BE2C (cell line): ENCODE measurements around the gene C16orf92.

Experiments used
- DNase-seq: peaks from one replicate; pipeline ENCODE4 v3.0.0-alpha.2; 2020
- H3K27me3 ChIP-seq: fragments of 250-450 bp; sonication (Bioruptor Pico); 2 replicates; pipeline ENCODE4 v1.5.1; 2020; ENCODE audit warnings: mild to moderate bottlenecking
- H3K36me3 ChIP-seq: fragments of 250-450 bp; sonication (Bioruptor Pico); 2 replicates; pipeline ENCODE4 v1.5.1; 2020; ENCODE audit warnings: mild to moderate bottlenecking
- H3K4me1 ChIP-seq: fragments of 250-450 bp; sonication (Bioruptor Pico); 2 replicates; pipeline ENCODE4 v1.5.1; 2020
- H3K4me3 ChIP-seq: 2 replicates; pipeline ENCODE4 v1.5.1; 2011; ENCODE audit warnings: low read depth, low read length
- H3K9me3 ChIP-seq: fragments of 250-450 bp; sonication (Bioruptor Pico); 2 replicates; pipeline ENCODE4 v1.5.1; 2020
- TF ChIP-seq, protein P1 (sequence below): IDR thresholded peaks from 2 replicates; pipeline ENCODE4 v1.5.1; 2012; ENCODE audit warnings: mild to moderate bottlenecking, low read depth, low read length

C16orf92 gene

DNA sequence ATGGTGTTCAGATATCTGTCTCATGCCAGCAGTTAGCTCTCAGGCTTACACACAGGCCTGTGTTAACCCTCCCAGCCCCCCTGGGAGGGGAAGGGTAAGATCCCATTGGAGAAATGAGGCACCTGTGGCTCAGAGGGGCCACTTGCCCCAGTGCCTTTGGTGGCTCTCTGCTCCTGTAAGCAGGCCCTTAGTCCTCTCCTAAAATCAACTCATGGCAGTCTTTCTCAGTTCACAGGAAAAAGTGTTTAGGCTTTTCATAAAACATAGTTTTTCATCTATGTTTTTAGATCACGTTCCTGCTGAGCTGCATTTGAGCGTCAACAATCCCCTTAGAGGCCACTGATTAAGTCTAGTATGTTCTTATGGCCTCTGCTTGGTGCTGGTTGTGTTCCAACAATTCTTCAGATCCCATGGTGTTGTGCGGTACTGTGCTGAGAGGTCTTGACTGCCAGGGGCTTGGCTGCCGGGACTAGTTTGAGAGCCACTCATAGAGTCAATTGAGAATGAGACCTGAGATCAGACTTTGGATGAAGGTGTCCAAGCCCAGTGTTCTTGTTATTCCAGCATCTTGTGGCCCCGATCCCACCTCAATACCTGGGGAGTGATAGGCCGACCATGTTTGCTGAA, 38.7 kb upstream of the C16orf92 start:
- no peak for DNase-seq
- H3K9me3 ChIP-seq, result no peaks in the 10 kb centered on the region
- H3K4me1 ChIP-seq, result no peaks in the 10 kb centered on the region
- H3K4me3 ChIP-seq, result no peak overlapping the region
- TF ChIP-seq, protein P1, sequence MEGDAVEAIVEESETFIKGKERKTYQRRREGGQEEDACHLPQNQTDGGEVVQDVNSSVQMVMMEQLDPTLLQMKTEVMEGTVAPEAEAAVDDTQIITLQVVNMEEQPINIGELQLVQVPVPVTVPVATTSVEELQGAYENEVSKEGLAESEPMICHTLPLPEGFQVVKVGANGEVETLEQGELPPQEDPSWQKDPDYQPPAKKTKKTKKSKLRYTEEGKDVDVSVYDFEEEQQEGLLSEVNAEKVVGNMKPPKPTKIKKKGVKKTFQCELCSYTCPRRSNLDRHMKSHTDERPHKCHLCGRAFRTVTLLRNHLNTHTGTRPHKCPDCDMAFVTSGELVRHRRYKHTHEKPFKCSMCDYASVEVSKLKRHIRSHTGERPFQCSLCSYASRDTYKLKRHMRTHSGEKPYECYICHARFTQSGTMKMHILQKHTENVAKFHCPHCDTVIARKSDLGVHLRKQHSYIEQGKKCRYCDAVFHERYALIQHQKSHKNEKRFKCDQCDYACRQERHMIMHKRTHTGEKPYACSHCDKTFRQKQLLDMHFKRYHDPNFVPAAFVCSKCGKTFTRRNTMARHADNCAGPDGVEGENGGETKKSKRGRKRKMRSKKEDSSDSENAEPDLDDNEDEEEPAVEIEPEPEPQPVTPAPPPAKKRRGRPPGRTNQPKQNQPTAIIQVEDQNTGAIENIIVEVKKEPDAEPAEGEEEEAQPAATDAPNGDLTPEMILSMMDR, result no peak
- peaks cover 94% of the 10 kb centered on the region for H3K36me3 ChIP-seq
- no peaks in the 10 kb centered on the region for H3K27me3 ChIP-seq

DNA sequence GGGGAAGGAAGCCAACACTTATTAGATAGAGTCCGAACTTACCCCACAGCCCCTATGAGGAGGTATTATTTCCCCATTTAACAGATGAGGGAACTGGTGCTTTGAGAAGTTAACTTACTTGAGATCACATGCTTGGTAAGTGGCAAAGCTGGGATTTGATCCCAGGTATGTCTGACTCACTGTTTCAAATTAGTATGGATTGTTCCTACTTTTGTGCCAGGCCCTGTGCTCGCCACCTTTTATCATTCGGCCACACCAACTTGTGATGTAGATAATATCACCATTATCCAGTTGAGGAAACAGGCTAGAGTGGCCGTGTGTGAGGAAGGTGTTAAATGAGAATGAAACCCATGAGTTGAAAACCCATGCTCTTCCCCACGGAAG, 38.2 kb upstream of the C16orf92 start:
- TF ChIP-seq, protein P1, result no peak
- Histone ChIP-seq H3K36me3 (peaks cover 93% of the 10 kb centered on the region), H3K27me3 (no peaks in the 10 kb centered on the region), H3K9me3 (no peaks in the 10 kb centered on the region), H3K4me3 (no peak overlapping the region), H3K4me1 (no peaks in the 10 kb centered on the region)
- no peak for DNase-seq

DNA sequence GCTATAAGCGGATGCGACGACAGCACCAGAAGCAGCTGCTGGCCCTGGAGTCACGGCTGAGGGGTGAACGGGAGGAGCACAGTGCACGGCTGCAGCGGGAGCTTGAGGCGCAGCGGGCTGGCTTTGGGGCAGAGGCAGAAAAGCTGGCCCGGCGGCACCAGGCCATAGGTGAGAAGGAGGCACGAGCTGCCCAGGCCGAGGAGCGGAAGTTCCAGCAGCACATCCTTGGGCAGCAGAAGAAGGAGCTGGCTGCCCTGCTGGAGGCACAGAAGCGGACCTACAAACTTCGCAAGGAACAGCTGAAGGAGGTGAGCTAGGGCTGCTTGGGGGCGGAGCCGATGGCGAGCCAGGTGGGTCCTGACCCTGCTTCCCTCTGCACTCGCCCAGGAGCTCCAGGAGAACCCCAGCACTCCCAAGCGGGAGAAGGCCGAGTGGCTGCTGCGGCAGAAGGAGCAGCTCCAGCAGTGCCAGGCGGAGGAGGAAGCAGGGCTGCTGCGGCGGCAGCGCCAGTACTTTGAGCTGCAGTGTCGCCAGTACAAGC, 37.7 kb upstream of the C16orf92 start:
- no peak for DNase-seq
- peaks cover 92% of the 10 kb centered on the region for H3K36me3 ChIP-seq
- H3K9me3 ChIP-seq, result no peaks in the 10 kb centered on the region
- H3K4me3 ChIP-seq, result no peak overlapping the region
- H3K4me1 ChIP-seq, result no peaks in the 10 kb centered on the region
- TF ChIP-seq, protein P1, result no peak
- no peaks in the 10 kb centered on the region for H3K27me3 ChIP-seq

DNA sequence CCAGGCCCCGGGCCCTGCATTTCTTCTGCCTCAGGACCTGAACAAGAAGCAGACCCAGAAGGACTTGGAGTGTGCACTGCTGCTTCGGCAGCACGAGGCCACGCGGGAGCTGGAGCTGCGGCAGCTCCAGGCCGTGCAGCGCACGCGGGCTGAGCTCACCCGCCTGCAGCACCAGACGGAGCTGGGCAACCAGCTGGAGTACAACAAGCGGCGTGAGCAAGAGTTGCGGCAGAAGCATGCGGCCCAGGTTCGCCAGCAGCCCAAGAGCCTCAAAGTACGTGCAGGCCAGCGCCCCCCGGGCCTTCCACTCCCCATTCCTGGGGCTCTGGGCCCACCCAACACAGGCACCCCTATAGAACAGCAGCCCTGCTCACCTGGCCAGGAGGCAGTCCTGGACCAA, 36.8 kb upstream of the C16orf92 start:
- Histone ChIP-seq H3K4me3 (no peak overlapping the region), H3K27me3 (no peaks in the 10 kb centered on the region), H3K9me3 (no peaks in the 10 kb centered on the region), H3K36me3 (peaks cover 88% of the 10 kb centered on the region), H3K4me1 (no peaks in the 10 kb centered on the region)
- DNase-seq, result no peak
- TF ChIP-seq, protein P1, result no peak

DNA sequence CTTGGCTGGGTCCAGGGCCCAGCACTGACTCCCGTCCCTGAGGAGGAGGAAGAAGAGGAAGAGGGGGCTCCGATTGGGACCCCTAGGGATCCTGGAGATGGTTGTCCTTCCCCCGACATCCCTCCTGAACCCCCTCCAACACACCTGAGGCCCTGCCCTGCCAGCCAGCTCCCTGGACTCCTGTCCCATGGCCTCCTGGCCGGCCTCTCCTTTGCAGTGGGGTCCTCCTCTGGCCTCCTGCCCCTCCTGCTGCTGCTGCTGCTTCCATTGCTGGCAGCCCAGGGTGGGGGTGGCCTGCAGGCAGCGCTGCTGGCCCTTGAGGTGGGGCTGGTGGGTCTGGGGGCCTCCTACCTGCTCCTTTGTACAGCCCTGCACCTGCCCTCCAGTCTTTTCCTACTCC, 36.1 kb upstream of the C16orf92 start:
- Histone ChIP-seq H3K4me3 (no peak overlapping the region), H3K27me3 (no peaks in the 10 kb centered on the region), H3K9me3 (no peaks in the 10 kb centered on the region), H3K36me3 (peaks cover 84% of the 10 kb centered on the region), H3K4me1 (no peaks in the 10 kb centered on the region)
- TF ChIP-seq, protein P1, result no peak
- no peak for DNase-seq

DNA sequence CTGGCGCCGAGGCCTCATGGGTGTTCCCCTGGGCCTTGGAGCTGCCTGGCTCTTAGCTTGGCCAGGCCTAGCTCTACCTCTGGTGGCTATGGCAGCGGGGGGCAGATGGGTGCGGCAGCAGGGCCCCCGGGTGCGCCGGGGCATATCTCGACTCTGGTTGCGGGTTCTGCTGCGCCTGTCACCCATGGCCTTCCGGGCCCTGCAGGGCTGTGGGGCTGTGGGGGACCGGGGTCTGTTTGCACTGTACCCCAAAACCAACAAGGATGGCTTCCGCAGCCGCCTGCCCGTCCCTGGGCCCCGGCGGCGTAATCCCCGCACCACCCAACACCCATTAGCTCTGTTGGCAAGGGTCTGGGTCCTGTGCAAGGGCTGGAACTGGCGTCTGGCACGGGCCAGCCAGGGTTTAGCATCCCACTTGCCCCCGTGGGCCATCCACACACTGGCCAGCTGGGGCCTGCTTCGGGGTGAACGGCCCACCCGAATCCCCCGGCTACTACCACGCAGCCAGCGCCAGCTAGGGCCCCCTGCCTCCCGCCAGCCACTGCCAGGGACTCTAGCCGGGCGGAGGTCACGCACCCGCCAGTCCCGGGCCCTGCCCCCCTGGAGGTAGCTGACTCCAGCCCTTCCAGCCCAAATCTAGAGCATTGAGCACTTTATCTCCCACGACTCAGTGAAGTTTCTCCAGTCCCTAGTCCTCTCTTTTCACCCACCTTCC, 35.5 kb upstream of the C16orf92 start:
- no peak for DNase-seq
- Histone ChIP-seq H3K9me3 (no peaks in the 10 kb centered on the region), H3K4me3 (no peak overlapping the region), H3K36me3 (peaks cover 82% of the 10 kb centered on the region), H3K27me3 (no peaks in the 10 kb centered on the region), H3K4me1 (no peaks in the 10 kb centered on the region)
- TF ChIP-seq, protein P1, result no peak
